Adrenal gland (tissue), 12 donors: ENCODE measurements around the gene OR52K2. TPM values are rescaled to one million over a fixed set of nuclear protein-coding genes. Genes with fewer than 3 reads are reported as not detected.

Experiments used
- DNase-seq, 7 donors: peaks; one replicate each; pipeline ENCODE4 v3.0.0-alpha.2; 2019 to 2020
- H3K27ac ChIP-seq, 5 donors: fragments of 200-600 bp; sonication (generic) in 4 of 5; 1 replicate in 3 of 5; 2 replicates in 2 of 5; pipeline versions ENCODE4 v1.5.1 to v1.8.0; 2016 to 2020; ENCODE audit warnings: mild to moderate bottlenecking in 1 of 5
- H3K27me3 ChIP-seq: fragments of 200-600 bp; 2 replicates; pipeline ENCODE4 v1.8.0; 2021
- H3K36me3 ChIP-seq, 2 donors: fragments of 200-600 bp; replicated peaks in 1 of 2; 1 replicate in 1 of 2; 2 replicates in 1 of 2; pipeline versions ENCODE4 v1.5.1 to v1.8.0; 2018 to 2022
- H3K4me1 ChIP-seq, 2 donors: fragments of 200-600 bp; replicated peaks in 1 of 2; 1 replicate in 1 of 2; 2 replicates in 1 of 2; pipeline versions ENCODE4 v1.5.1 to v1.8.0; 2018 to 2021
- H3K4me3 ChIP-seq, 4 donors: fragments of 200-600 bp; sonication (generic) in 3 of 4; one replicate each; pipeline ENCODE4 v1.5.1; 2016 to 2018
- H3K9me3 ChIP-seq, 3 donors: fragments of 200-600 bp; sonication (generic) in 1 of 3; replicated peaks in 1 of 3; 1 replicate in 2 of 3; 2 replicates in 1 of 3; pipeline versions ENCODE4 v1.5.1 to v1.8.0; 2016 to 2021
- POLR2A ChIP-seq, 2 donors: fragments of 450-650 bp; IDR thresholded peaks; one replicate each; pipeline ENCODE4 v1.6.1; 2017; ENCODE audit warnings: antibody characterized with exemption in 2 of 2, mild to moderate bottlenecking in 2 of 2, moderate library complexity in 1 of 2
- WGBS, 4 donors: extraction: QIAGEN DNeasy Blood & Tissue Kit in 2 of 4; methylation state at CpG; one replicate each; pipeline versions ENCODE4 v1.1.5 to v1.1.7; 2013 to 2017; 5-methylcytosine and 5-hydroxymethylcytosine counted together
- intact Hi-C, 2 donors: fragments of 100-400 bp; cut with DNase I; formaldehyde crosslinking; loops; one replicate each; pipeline versions ENCODE4 v1.14.1 to v1.15.0; 2022 to 2023
- polyA plus RNA-seq, 3 donors: library from polyadenylated mRNA; stranded (reverse); fragments of 200-250 nt in 2 of 3; fragments of 350-450 nt in 1 of 3; fragmentation: Illumina TruSeq in 1 of 3; extraction: RNeasy Lipid Tissue Mini Kit (QIAGEN cat#74804) in 1 of 3; gene quantifications; one replicate each; pipeline ENCODE4 v1.2.3, GENCODE V29; 2013 to 2014
- total RNA-seq, 9 donors: library from RNA; depleted of rRNA in 4 of 9; stranded (reverse); fragments of >200 nt in 4 of 9; fragments of 120-200 nt in 1 of 9; fragmentation: NEBNext Ultra II Directional in 1 of 9; extraction: Animal tissue kit (Norgen Biotek cat#: 25700) in 1 of 9; gene quantifications; one replicate each; pipeline versions ENCODE4 v1.1.0 to v1.2.4, GENCODE V29; 2013 to 2023
- TF ChIP-seq, protein P1 (sequence below), 6 experiments: fragments of 450-650 bp in 4 of 6; fragments of 200-600 bp in 2 of 6; sonication (generic) in 1 of 6; IDR thresholded peaks; 1 replicate in 5 of 6; 2 replicates in 1 of 6; pipeline versions ENCODE4 v1.5.1 to v1.8.0; 2016 to 2021; ENCODE audit warnings: antibody characterized with exemption in 6 of 6, mild to moderate bottlenecking in 2 of 6, moderate library complexity in 1 of 6
- donor health status: healthy with polysubstance abuse.
- donor health status: Bipolar disorder and iron deficiency.
- donor health status: DM: yes; HTN: yes; CAD: no.
- donor health status: DM: no; HTN: no; CAD: no.
- donor health status: DM: no; HTN: no; CAD: no.
- donor health status: DM: yes; HTN: yes; CAD: no.

The OR52K2 gene
- total and polyA plus RNA-seq, 12 donors = 0.28 TPM; not detected in 11

DNA sequence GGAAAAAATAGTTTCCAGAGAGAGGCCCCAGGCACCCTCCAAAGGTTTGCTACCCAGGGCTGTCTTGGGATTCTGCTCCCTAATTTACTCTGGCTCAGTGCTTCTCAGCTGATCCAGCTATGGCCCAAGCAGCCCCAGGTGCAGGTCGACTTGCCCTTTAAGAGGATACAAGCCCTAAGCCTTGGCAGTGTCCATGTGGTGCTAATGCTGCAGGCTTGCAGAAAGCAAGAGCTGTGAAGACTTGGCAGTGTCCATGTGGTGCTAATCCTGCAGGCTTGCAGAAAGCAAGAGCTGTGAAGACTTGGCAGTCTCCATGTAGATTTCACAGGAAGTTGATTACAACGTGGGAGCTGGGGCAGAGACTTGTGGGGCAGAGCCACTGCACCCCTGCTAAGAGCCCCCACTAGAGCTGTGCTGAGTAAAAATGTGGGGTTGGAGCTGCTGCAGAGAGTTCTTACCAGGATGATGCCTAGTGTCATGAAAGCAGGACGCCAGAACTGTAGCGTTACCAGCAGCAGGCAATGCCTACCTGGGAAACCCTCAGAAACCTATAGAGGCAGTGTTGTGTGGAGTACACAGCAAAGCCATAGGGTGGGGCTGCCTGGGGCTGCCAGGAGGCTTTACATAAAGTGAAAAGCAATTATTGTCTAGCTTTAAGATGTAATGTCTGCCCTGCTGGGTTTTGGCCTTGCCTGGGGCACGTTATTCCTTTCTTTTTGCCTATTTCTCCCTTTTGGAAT, 17.2 kb downstream of the OR52K2 start:
- Histone ChIP-seq H3K27me3 (no peaks in the 10 kb centered on the region), H3K4me3 (no peak overlapping the region), H3K4me1 (no peaks in the 10 kb centered on the region), H3K9me3 (no peaks in the 10 kb centered on the region), H3K27ac (no peak overlapping the region), H3K36me3 (no peaks in the 10 kb centered on the region)
- no peak for DNase-seq
- WGBS, 4 donors = 52 to 65% (median 62%) methylated on average over 4 to 5 of the region's 5 CpGs
- TF ChIP-seq, protein P1, sequence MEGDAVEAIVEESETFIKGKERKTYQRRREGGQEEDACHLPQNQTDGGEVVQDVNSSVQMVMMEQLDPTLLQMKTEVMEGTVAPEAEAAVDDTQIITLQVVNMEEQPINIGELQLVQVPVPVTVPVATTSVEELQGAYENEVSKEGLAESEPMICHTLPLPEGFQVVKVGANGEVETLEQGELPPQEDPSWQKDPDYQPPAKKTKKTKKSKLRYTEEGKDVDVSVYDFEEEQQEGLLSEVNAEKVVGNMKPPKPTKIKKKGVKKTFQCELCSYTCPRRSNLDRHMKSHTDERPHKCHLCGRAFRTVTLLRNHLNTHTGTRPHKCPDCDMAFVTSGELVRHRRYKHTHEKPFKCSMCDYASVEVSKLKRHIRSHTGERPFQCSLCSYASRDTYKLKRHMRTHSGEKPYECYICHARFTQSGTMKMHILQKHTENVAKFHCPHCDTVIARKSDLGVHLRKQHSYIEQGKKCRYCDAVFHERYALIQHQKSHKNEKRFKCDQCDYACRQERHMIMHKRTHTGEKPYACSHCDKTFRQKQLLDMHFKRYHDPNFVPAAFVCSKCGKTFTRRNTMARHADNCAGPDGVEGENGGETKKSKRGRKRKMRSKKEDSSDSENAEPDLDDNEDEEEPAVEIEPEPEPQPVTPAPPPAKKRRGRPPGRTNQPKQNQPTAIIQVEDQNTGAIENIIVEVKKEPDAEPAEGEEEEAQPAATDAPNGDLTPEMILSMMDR (IDR thresholded peaks at IDR 0.05) = no peak
- TF ChIP-seq POLR2A (IDR thresholded peaks at IDR 0.05) = no peak
- intact Hi-C loops = no loop called here

DNA sequence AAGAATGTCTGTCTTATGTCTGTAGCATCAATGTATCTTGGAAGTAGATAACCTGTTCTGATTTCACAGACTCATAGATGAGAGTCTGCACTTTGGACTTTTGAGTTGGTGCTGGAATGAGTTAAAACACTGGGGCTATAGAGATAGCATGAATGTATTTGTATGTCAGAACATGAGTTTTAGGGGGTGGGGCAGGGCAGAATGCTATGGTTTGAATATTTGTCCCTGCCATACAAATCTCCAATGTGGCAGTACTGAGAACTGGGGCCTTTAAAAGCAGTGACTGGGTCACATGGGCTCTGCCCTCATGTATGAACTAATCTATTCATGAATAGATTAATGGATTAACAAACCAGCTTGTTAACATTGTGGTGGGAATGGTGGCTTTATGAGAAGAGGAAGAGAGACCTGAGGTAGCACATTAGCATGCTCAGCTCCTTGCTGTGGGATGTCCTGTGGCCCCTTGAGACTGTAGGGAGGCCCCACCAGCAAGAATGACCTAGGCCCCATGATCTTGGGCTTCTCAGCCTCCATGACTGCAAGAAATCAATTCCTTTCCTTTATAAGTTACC, 17.9 kb downstream of the OR52K2 start:
- TF ChIP-seq POLR2A (IDR thresholded peaks at IDR 0.05) = no peak
- TF ChIP-seq, protein P1 (IDR thresholded peaks at IDR 0.05) = no peak
- no peaks in the 10 kb centered on the region for H3K27me3 ChIP-seq
- H3K36me3 ChIP-seq = no peaks in the 10 kb centered on the region
- H3K9me3 ChIP-seq = no peaks in the 10 kb centered on the region
- H3K4me1 ChIP-seq = no peaks in the 10 kb centered on the region
- no peak overlapping the region for H3K4me3 ChIP-seq
- DNase-seq = no peak
- no peak overlapping the region for H3K27ac ChIP-seq
- intact Hi-C loops = no loop called here

DNA sequence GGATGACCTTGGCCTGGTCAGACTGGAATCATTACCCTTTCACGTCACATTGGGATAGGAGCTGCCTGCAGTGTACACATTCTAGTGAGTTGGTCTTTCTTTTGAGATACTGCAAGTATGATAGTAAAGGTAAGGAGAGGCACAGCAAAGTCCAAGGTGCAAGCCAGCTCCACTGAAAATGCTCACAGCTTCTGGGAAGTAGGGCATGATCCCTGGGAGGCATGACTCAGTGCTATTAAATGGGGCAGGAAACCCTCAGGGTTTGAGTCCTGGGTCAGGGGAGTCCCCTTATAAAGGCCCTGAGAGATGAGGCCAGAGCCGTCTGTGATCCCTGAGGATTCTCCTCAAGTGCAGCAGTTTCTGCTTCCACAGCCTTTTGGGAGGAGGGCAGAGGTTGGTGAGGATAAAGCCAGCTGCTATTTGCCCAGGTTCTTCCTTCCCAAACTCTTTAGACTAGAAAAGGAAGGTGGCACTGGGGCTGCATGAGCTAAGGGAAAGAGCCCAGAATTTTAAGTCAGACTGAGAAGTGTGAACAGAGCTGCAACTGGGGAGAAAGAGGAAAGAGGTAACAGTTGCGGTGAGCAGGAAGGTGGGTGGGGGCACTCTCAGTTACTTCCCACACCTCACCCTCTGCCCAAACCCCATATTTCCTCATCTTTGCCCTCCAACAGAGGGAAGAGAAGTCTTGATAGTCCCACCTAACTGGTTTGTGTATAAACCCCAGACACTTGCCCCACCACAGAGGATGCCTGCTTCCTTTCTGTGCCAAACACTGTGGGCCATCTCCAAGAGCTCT, 18.9 kb downstream of the OR52K2 start:
- Histone ChIP-seq H3K9me3 (no peaks in the 10 kb centered on the region), H3K27ac (no peak overlapping the region), H3K36me3 (no peaks in the 10 kb centered on the region), H3K4me3 (no peak overlapping the region), H3K27me3 (no peaks in the 10 kb centered on the region), H3K4me1 (no peaks in the 10 kb centered on the region)
- intact Hi-C loops = no loop called here
- no peak for TF ChIP-seq POLR2A (IDR thresholded peaks at IDR 0.05)
- TF ChIP-seq, protein P1 (IDR thresholded peaks at IDR 0.05) = no peak
- 45 to 65% (median 57%) methylated on average over 3 of the region's 3 CpGs for WGBS, 4 donors
- DNase-seq = no peak

DNA sequence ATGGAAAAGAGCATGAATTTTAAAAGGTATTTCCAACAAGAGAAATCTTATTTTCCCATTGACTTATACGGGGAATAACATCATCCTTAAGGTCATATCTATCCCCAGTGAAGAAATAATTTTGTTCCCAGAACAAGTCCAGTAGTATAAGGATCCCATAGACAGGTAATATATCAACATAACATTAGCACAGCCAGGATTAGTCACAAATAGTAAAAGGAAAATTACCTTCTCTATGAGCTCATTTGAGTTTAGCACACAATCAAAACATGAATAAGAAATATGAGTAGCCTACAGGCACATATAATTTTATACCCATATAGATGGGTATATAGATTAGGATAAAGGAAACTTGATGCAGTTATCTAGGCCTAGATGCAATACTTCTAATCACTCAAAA, 30.5 kb downstream of the OR52K2 start:
- WGBS, 4 donors = 79 to 91% (median 83%) methylated on average over 1 of the region's 1 CpG
- no peak for DNase-seq
- Histone ChIP-seq H3K27ac (no peak overlapping the region), H3K4me3 (no peak overlapping the region), H3K4me1 (no peaks in the 10 kb centered on the region), H3K27me3 (no peaks in the 10 kb centered on the region), H3K9me3 (no peaks in the 10 kb centered on the region), H3K36me3 (no peaks in the 10 kb centered on the region)
- intact Hi-C loops = no loop called here
- no peak for TF ChIP-seq POLR2A (IDR thresholded peaks at IDR 0.05)
- TF ChIP-seq, protein P1 (IDR thresholded peaks at IDR 0.05) = no peak
